Smooth muscle cell (in vitro differentiated cells): ENCODE data around the gene ARRDC1. TPM values are rescaled to one million over a fixed set of nuclear protein-coding genes. Genes with fewer than 3 reads are reported as not detected.

ENCODE experiments used
- DNase-seq: peaks from one replicate; lab custom pipeline; 2025; ENCODE audit not compliant: unreplicated experiment; lab: John Stamatoyannopoulos, UW
- H2AFZ ChIP-seq: fragments of 200-600 bp; sonication (generic); 2 replicates; pipeline ENCODE4 v1.6.0; 2016; ENCODE audit warnings: antibody characterized with exemption, low read depth, mild to moderate bottlenecking
- H3F3A ChIP-seq: fragments of 200-600 bp; sonication (generic); 2 replicates; pipeline ENCODE4 v1.6.0; 2017; ENCODE audit warnings: antibody characterized with exemption, low read depth
- H3K27ac ChIP-seq: fragments of 200-600 bp; sonication (generic); 2 replicates; pipeline ENCODE4 v1.5.1; 2016; ENCODE audit warnings: low read depth, mild to moderate bottlenecking
- H3K27me3 ChIP-seq: fragments of 200-600 bp; sonication (generic); 2 replicates; pipeline ENCODE4 v1.6.1; 2016; ENCODE audit warnings: low read depth, mild to moderate bottlenecking
- H3K36me3 ChIP-seq: fragments of 200-600 bp; sonication (generic); 2 replicates; pipeline ENCODE4 v1.5.1; 2016; ENCODE audit warnings: low read depth
- H3K4me1 ChIP-seq: fragments of 200-600 bp; sonication (generic); 2 replicates; pipeline ENCODE4 v1.5.1; 2016; ENCODE audit warnings: low read depth
- H3K4me2 ChIP-seq: fragments of 200-600 bp; sonication (generic); 2 replicates; pipeline ENCODE4 v1.6.0; 2016; ENCODE audit warnings: mild to moderate bottlenecking
- H3K4me3 ChIP-seq: fragments of 200-600 bp; sonication (generic); 2 replicates; pipeline ENCODE4 v1.5.1; 2016; ENCODE audit warnings: mild to moderate bottlenecking
- H3K79me2 ChIP-seq: fragments of 200-600 bp; sonication (generic); 2 replicates; pipeline ENCODE4 v1.6.0; 2016; ENCODE audit warnings: low read depth, mild to moderate bottlenecking
- H3K9ac ChIP-seq: fragments of 200-600 bp; sonication (generic); 2 replicates; pipeline ENCODE4 v1.6.0; 2016; ENCODE audit warnings: low read depth
- H3K9me3 ChIP-seq: fragments of 200-600 bp; sonication (generic); replicated peaks from 2 replicates; pipeline ENCODE4 v1.5.1; 2016; ENCODE audit warnings: low read depth
- H4K20me1 ChIP-seq: fragments of 200-600 bp; sonication (generic); 2 replicates; pipeline ENCODE4 v1.6.0; 2016; ENCODE audit warnings: low read depth
- WGBS: methylation state at CpG from one replicate; pipeline ENCODE4 v1.1.7; 2016; ENCODE audit warnings: low lambda C conversion rate; 5-methylcytosine and 5-hydroxymethylcytosine counted together
- polyA plus RNA-seq: library from polyadenylated mRNA; unstranded; fragments of >200 nt; fragmentation: Nextera tagmentation; extraction: Ambion mirVana; gene quantifications from 2 replicates; pipeline ENCODE4 v1.2.1, GENCODE V29; 2016
- total RNA-seq: library from RNA; depleted of rRNA; stranded (reverse); fragments of >200 nt; gene quantifications from 2 replicates; pipeline ENCODE4 v1.2.3, GENCODE V29; 2014
- TF ChIP-seq, protein P1 (sequence below): fragments of 200-600 bp; sonication (generic); IDR thresholded peaks from 2 replicates; pipeline ENCODE4 v1.5.1; 2017; ENCODE audit warnings: borderline replicate concordance, mild to moderate bottlenecking, antibody characterized with exemption; ENCODE audit not compliant: insufficient read depth, poor library complexity, severe bottlenecking

ARRDC1 gene
- total and polyA plus RNA-seq, 2 experiments from 2014 or later, result 16.7 to 18.7 TPM

DNA sequence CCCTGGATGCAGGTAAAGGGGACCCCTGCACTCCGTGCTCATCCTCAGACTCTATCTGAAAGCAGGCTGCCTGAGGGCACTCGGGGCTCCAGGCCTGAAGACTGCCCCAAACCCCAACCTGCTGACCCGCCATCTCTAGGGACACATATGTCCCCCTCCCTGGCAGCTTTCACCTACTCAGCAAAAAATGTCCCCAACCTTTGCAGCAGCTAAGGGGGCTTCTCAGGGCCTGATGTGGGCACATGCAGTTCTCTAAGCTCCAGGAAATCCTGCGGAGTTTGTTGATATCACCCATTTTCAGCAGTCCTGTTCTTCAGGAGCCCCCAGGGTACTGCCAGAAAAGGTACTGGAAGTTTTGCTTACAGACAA lies 24.5 kb upstream of the ARRDC1 start:
- Histone ChIP-seq H3K79me2 (peaks cover 24% of the 10 kb centered on the region), H3K9ac (no peak overlapping the region), H3K4me3 (no peak overlapping the region), H2AFZ (no peak overlapping the region), H4K20me1 (peaks cover 11% of the 10 kb centered on the region), H3K9me3 (no peaks in the 10 kb centered on the region), H3K36me3 (no peaks in the 10 kb centered on the region), H3K27me3 (no peaks in the 10 kb centered on the region), H3K4me1 (peaks cover 11% of the 10 kb centered on the region), H3K4me2 (no peak overlapping the region), H3K27ac (no peak overlapping the region), H3F3A (no peaks in the 10 kb centered on the region)
- DNase-seq, result no peak
- 95% methylated on average over 4 of the region's 4 CpGs for WGBS
- TF ChIP-seq, protein P1, sequence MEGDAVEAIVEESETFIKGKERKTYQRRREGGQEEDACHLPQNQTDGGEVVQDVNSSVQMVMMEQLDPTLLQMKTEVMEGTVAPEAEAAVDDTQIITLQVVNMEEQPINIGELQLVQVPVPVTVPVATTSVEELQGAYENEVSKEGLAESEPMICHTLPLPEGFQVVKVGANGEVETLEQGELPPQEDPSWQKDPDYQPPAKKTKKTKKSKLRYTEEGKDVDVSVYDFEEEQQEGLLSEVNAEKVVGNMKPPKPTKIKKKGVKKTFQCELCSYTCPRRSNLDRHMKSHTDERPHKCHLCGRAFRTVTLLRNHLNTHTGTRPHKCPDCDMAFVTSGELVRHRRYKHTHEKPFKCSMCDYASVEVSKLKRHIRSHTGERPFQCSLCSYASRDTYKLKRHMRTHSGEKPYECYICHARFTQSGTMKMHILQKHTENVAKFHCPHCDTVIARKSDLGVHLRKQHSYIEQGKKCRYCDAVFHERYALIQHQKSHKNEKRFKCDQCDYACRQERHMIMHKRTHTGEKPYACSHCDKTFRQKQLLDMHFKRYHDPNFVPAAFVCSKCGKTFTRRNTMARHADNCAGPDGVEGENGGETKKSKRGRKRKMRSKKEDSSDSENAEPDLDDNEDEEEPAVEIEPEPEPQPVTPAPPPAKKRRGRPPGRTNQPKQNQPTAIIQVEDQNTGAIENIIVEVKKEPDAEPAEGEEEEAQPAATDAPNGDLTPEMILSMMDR, result no peak

DNA sequence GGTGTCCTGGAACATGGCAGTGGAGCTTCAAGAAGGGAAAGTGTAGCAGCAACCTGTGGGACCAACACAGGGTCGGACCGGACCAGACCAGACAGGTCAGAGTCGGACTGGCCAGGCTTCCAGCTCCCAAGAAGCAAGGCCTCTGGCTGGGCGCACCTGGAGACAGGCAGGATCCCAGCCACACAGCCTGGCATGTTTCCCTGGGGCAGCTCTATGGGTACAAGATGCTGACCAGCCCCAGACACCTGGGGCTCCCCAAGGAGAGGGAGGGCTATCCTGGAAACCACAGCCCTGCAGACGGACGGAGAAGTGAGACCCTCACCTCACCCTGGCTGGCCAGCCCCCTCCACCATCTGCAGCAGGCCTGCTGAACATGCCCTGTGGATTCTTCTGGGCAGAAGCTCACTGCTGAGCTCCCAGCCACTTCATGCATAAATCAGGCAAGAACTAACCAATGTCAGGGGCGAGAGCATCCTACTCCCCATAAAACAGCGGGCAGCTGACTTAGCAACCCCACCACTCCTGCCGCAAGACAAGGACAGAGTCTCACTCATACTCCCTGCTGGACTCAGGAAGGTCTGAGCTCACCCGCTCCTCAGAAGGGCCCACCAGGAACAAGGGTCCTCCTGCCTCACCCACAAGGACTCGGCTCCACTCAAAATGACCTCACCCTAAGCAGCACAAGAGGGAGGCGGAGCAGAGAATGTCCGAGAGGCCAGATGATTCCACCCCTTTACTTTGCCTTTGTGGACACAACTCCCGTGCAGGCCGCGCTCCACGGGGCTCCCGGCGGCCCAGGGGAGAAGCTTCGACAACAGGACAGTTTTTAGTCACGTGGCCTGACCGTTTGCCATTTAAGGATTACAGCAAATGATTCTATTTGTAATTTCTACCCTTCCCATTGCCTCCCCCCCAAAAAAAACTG lies 23.9 kb upstream of the ARRDC1 start:
- Histone ChIP-seq H3F3A (no peaks in the 10 kb centered on the region), H3K4me3 (no peak overlapping the region), H2AFZ (no peak overlapping the region), H3K27ac (no peak overlapping the region), H4K20me1 (peaks cover 8% of the 10 kb centered on the region), H3K36me3 (no peaks in the 10 kb centered on the region), H3K79me2 (peaks cover 17% of the 10 kb centered on the region), H3K9ac (no peak overlapping the region), H3K4me1 (peaks cover 11% of the 10 kb centered on the region), H3K4me2 (no peak overlapping the region), H3K27me3 (no peaks in the 10 kb centered on the region), H3K9me3 (no peaks in the 10 kb centered on the region)
- TF ChIP-seq, protein P1, result no peak
- no peak for DNase-seq
- 96% methylated on average over 22 of the region's 22 CpGs for WGBS

DNA sequence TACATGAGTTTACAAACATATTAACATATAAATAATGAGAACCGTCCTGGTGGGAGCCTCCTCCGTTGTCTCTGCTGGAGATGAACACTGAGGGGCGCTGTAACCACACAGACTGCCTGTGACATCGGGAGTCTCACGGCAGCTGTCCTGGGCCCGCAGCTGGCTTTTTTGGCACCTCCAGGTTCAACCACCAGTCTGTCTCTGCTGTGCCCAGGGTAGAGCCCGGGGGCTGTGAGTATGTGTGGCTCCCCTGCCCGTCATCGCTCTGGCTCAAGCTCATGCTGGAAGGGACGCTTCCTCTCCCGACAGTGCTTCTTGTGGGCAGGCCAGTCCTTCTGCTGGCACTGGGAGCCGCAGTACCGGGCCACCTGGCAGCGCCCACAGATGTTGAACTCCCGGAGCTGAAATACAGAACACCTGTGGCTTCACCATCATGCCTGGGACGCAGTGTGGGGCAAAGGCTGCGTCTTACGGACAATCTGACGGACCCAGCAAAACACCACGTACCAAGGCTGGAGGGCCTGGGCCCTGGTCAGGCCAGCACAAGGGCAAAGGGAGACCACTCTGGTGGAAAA lies 23.1 kb upstream of the ARRDC1 start:
- Histone ChIP-seq H3K27ac (no peak overlapping the region), H3K9ac (no peak overlapping the region), H4K20me1 (peaks cover 6% of the 10 kb centered on the region), H3K9me3 (no peaks in the 10 kb centered on the region), H3K4me3 (no peak overlapping the region), H3K27me3 (no peaks in the 10 kb centered on the region), H3K4me2 (no peak overlapping the region), H3F3A (no peaks in the 10 kb centered on the region), H2AFZ (no peak overlapping the region), H3K4me1 (peaks cover 7% of the 10 kb centered on the region), H3K36me3 (no peaks in the 10 kb centered on the region), H3K79me2 (peaks cover 9% of the 10 kb centered on the region)
- 88% methylated on average over 20 of the region's 20 CpGs for WGBS
- TF ChIP-seq, protein P1, result no peak
- DNase-seq, result no peak

DNA sequence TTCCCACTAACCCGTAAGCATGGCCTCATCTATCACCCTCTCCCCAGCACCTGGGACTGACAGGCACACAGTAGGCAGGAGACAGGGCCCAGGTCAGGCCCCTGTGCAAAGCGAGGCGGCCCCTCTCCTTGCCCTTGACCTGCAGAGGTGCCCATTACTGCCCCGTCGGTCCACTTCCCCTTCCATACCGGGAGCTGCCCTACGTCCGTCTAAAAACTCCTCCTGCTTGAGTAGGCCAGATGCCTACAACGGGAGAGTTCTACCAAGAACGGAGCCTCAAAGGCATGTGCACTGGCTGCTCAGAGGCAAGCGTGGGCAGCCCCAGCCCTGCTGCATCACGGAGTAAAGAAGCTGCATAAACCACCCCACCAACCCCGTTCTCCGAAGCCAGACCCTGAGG lies 22.1 kb upstream of the ARRDC1 start:
- WGBS, result 92% methylated on average over 14 of the region's 14 CpGs
- TF ChIP-seq, protein P1, result no peak
- H3K27ac ChIP-seq, result no peak overlapping the region

More for the DNA sequence above, 22.1 kb upstream of the ARRDC1 start:
- no peak overlapping the region for H3K4me2 ChIP-seq
- H3K27me3 ChIP-seq, result no peaks in the 10 kb centered on the region
- no peak overlapping the region for H3K9ac ChIP-seq
- no peaks in the 10 kb centered on the region for H4K20me1 ChIP-seq
- H3K4me1 ChIP-seq, result no peaks in the 10 kb centered on the region
- H2AFZ ChIP-seq, result no peak overlapping the region
- no peaks in the 10 kb centered on the region for H3F3A ChIP-seq
- H3K4me3 ChIP-seq, result no peak overlapping the region
- H3K79me2 ChIP-seq, result peaks cover under 1% of the 10 kb centered on the region
- H3K36me3 ChIP-seq, result no peaks in the 10 kb centered on the region
- DNase-seq, result no peak
- no peaks in the 10 kb centered on the region for H3K9me3 ChIP-seq
